Mesendoderm (in vitro differentiated cells): Measurements from ENCODE around the gene FNIP1.

Source experiments
- DNase-seq: peaks from one replicate; pipeline ENCODE4 v3.0.0; 2013
- H2AK5ac ChIP-seq: 2 replicates; pipeline ENCODE4 v1.6.1; 2013; ENCODE audit warnings: low read length, inconsistent platforms
- H2BK120ac ChIP-seq: 2 replicates; pipeline ENCODE4 v1.6.1; 2013; ENCODE audit warnings: low read depth, mild to moderate bottlenecking, low read length, moderate library complexity, mixed read lengths
- H2BK15ac ChIP-seq: replicated peaks from 2 replicates; pipeline ENCODE4 v1.6.1; 2013; ENCODE audit warnings: low read depth, mild to moderate bottlenecking, moderate library complexity
- H2BK5ac ChIP-seq: 2 replicates; pipeline ENCODE4 v1.6.1; 2013; ENCODE audit warnings: low read length, inconsistent platforms
- H3K18ac ChIP-seq: 2 replicates; pipeline ENCODE4 v1.6.1; 2013; ENCODE audit warnings: mild to moderate bottlenecking, low read length, mixed read lengths
- H3K23ac ChIP-seq: one replicate; pipeline ENCODE4 v1.6.1; 2013; ENCODE audit warnings: low read length
- H3K27ac ChIP-seq: 2 replicates; pipeline ENCODE4 v1.5.1; 2013; ENCODE audit warnings: low read depth, mild to moderate bottlenecking, inconsistent platforms, low read length, moderate library complexity
- H3K27me3 ChIP-seq: 2 replicates; pipeline ENCODE4 v1.6.1; 2013; ENCODE audit warnings: low read length, control low read depth, mild to moderate bottlenecking, inconsistent platforms; ENCODE audit not compliant: insufficient read depth, poor library complexity
- H3K36me3 ChIP-seq: 2 replicates; pipeline ENCODE4 v1.6.1; 2013; ENCODE audit warnings: low read length, inconsistent platforms; ENCODE audit not compliant: control insufficient read depth, insufficient read depth
- H3K4ac ChIP-seq: one replicate; pipeline ENCODE4 v1.6.1; 2013; ENCODE audit warnings: low read depth, mild to moderate bottlenecking, low read length, moderate library complexity
- H3K4me1 ChIP-seq: 2 replicates; pipeline ENCODE4 v1.6.1; 2013; ENCODE audit warnings: low read depth, low read length, inconsistent platforms; ENCODE audit not compliant: control insufficient read depth
- H3K4me2 ChIP-seq: 2 replicates; pipeline ENCODE4 v1.6.1; 2013; ENCODE audit warnings: low read length
- H3K4me3 ChIP-seq: 2 replicates; pipeline ENCODE4 v1.5.1; 2013; ENCODE audit warnings: mild to moderate bottlenecking, low read length
- H3K56ac ChIP-seq: one replicate; pipeline ENCODE4 v1.6.1; 2013; ENCODE audit warnings: low read length
- H3K79me1 ChIP-seq: 2 replicates; pipeline ENCODE4 v1.6.1; 2013; ENCODE audit warnings: low read length, inconsistent platforms
- H3K79me2 ChIP-seq: 2 replicates; pipeline ENCODE4 v1.6.1; 2013; ENCODE audit warnings: mild to moderate bottlenecking, low read length; ENCODE audit not compliant: control insufficient read depth, insufficient read depth
- H3K9ac ChIP-seq: 2 replicates; pipeline ENCODE4 v1.6.1; 2013; ENCODE audit warnings: low read length, inconsistent platforms
- H4K5ac ChIP-seq: one replicate; pipeline ENCODE4 v1.6.1; 2013; ENCODE audit warnings: low read length
- H4K8ac ChIP-seq: one replicate; pipeline ENCODE4 v1.6.1; 2013; ENCODE audit warnings: low read depth, mild to moderate bottlenecking, control low read depth, low read length, moderate library complexity
- WGBS: extraction: QIAGEN DNeasy Blood & Tissue Kit; methylation state at CpG from one replicate; pipeline ENCODE4 v1.1.7; 2013; ENCODE audit warnings: low lambda C conversion rate, missing lambda C conversion rate; ENCODE audit not compliant: insufficient coverage; ENCODE audit errors: extremely low coverage; 5-methylcytosine and 5-hydroxymethylcytosine counted together

The FNIP1 gene

DNA sequence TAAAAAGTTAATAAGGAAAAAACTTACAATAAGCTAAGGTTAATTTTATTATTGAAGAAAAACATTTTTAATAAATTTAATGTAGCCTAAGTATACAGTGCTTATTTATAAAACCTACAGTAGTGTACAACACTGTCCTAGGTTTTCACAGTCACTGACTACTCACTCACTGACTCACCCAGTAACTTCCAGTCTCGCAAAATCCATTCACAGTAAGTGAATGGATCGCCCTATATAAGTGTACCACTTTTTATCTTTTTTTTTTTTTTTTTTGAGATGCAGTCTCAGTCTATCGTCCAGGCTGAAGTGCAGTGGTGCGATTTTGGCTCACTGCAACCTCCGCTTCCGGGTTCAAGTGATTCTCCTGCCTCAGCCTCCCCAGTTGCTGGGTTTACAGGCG lies 47.7 kb downstream of the FNIP1 start:
- Histone ChIP-seq H3K4ac (no peak overlapping the region), H3K18ac (no peak overlapping the region), H3K56ac (no peak overlapping the region), H3K9ac (no peak overlapping the region), H3K4me1 (no peaks in the 10 kb centered on the region), H3K4me2 (no peak overlapping the region), H3K4me3 (no peak overlapping the region), H2AK5ac (no peak overlapping the region), H3K36me3 (no peaks in the 10 kb centered on the region), H2BK5ac (no peak overlapping the region), H4K5ac (no peak overlapping the region), H3K23ac (no peak overlapping the region), H3K27ac (no peak overlapping the region), H3K27me3 (no peaks in the 10 kb centered on the region), H2BK15ac (no peak overlapping the region), H3K79me2 (no peaks in the 10 kb centered on the region), H3K79me1 (peaks cover 4% of the 10 kb centered on the region), H2BK120ac (no peak overlapping the region), H4K8ac (no peak overlapping the region)
- no CpG with 5 or more reads among the region's 7 CpGs for WGBS
- DNase-seq = no peak

DNA sequence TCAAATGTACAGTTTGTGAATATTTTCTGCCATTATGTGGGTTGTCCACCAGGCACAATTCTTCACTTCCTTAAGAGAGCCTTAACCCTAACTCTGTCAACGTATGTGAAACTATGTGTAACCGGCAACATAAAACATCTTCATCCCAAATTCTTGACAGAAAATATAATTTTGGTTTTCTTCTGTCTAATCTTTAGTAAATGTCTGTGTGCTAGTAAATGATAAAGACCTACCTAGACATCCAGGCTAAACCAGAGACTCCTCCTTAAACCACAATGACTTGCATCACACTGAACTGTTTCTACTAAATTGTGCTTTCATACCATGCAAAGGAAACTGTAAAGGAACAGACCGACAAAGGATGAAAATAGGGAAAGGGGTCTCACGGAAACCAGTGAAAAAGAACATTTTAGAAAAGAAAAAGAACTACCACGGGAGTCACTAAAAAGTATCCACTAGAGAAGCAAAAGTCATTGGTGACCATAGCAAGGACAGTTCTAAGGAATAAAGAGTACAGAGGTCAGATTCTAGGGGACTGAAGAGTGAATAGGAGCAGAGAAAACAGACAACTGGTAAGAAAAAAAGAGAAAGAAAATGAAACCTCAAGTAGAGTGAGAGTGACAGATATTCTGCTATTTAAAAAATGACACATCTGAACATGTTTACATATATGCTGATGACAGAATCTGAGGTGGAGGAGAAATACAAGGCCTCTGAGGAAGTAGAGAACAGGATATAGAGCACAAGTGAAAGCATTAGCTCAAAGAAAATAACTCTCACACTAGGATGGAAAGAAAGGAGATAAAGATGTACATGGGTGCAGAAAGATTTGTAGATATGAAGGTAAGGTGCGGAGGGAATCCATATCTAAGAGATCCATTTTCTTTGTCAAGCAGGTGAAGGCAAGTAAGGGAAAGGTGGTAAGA lies 49.4 kb downstream of the FNIP1 start:
- Histone ChIP-seq H2AK5ac (no peak overlapping the region), H3K4me1 (no peaks in the 10 kb centered on the region), H2BK15ac (no peak overlapping the region), H3K4me2 (no peak overlapping the region), H3K79me1 (peaks cover 4% of the 10 kb centered on the region), H3K27ac (no peak overlapping the region), H3K9ac (no peak overlapping the region), H2BK120ac (no peak overlapping the region), H3K23ac (no peak overlapping the region), H3K27me3 (no peaks in the 10 kb centered on the region), H3K56ac (no peak overlapping the region), H4K8ac (no peak overlapping the region), H4K5ac (no peak overlapping the region), H3K4ac (no peak overlapping the region), H3K18ac (no peak overlapping the region), H3K4me3 (no peak overlapping the region), H3K79me2 (no peaks in the 10 kb centered on the region), H3K36me3 (no peaks in the 10 kb centered on the region), H2BK5ac (no peak overlapping the region)
- WGBS = no CpG with 5 or more reads among the region's 6 CpGs
- no peak for DNase-seq

DNA sequence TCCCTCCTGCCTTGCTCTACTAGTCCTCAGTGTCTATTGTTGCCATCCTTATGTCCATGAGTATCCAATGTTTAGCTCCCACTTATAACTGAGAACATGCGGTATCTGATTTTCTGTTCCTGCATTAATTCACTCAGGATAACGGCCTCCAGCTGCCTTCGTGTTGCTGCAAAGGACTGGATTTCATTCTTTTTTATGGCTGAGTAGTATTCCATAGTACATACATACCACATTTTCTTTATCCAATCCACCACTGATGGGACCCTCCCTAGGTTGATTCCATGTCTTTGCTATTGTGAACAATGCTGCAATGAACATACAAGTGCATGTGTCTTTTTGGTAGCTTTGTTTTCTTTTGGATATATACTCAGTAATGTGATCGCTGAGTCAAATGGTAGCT lies 50.4 kb downstream of the FNIP1 start:
- no peaks in the 10 kb centered on the region for H3K4me1 ChIP-seq
- H3K56ac ChIP-seq = no peak overlapping the region
- H2AK5ac ChIP-seq = no peak overlapping the region
- peaks cover 4% of the 10 kb centered on the region for H3K79me1 ChIP-seq
- H2BK15ac ChIP-seq = no peak overlapping the region
- no CpG with 5 or more reads among the region's 4 CpGs for WGBS
- H3K23ac ChIP-seq = no peak overlapping the region
- no peaks in the 10 kb centered on the region for H3K36me3 ChIP-seq
- no peak for DNase-seq
- H3K27ac ChIP-seq = no peak overlapping the region
- H3K4me2 ChIP-seq = no peak overlapping the region
- no peak overlapping the region for H3K18ac ChIP-seq
- H3K79me2 ChIP-seq = no peaks in the 10 kb centered on the region
- no peak overlapping the region for H2BK120ac ChIP-seq
- H3K9ac ChIP-seq = no peak overlapping the region
- no peak overlapping the region for H3K4ac ChIP-seq
- no peak overlapping the region for H2BK5ac ChIP-seq
- no peak overlapping the region for H3K4me3 ChIP-seq
- H4K8ac ChIP-seq = no peak overlapping the region
- H3K27me3 ChIP-seq = no peaks in the 10 kb centered on the region
- H4K5ac ChIP-seq = no peak overlapping the region

DNA sequence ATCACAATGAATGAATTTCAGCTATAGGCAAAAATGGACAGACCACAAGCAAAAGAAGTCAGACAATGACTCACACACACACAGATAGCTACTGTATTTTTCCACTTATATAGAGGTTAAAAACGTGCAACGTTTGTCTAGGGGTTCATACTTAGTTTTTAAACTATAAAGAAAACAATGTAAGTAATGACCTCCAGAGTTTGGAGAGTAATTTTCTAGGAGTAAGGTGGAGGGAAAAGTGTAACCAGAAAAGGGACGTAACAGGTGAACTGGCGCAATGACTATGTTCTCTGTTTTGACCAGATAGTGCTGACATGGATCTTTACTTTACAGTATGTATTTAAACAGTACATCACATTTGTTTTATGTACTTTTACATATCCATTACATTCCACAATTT lies 51.1 kb downstream of the FNIP1 start:
- no peak overlapping the region for H4K5ac ChIP-seq
- no peaks in the 10 kb centered on the region for H3K36me3 ChIP-seq
- no peak for DNase-seq
- H3K18ac ChIP-seq = no peak overlapping the region
- H3K4me2 ChIP-seq = no peak overlapping the region
- H3K79me1 ChIP-seq = peaks cover 4% of the 10 kb centered on the region
- H3K27ac ChIP-seq = no peak overlapping the region
- H3K4ac ChIP-seq = no peak overlapping the region
- H3K27me3 ChIP-seq = no peaks in the 10 kb centered on the region
- no peak overlapping the region for H3K9ac ChIP-seq
- H3K4me3 ChIP-seq = no peak overlapping the region
- H3K79me2 ChIP-seq = no peaks in the 10 kb centered on the region
- H3K23ac ChIP-seq = no peak overlapping the region
- no peak overlapping the region for H3K56ac ChIP-seq
- H3K4me1 ChIP-seq = no peaks in the 10 kb centered on the region
- H2AK5ac ChIP-seq = no peak overlapping the region
- no peak overlapping the region for H2BK120ac ChIP-seq
- no peak overlapping the region for H4K8ac ChIP-seq
- no CpG with 5 or more reads among the region's 4 CpGs for WGBS
- no peak overlapping the region for H2BK15ac ChIP-seq
- H2BK5ac ChIP-seq = no peak overlapping the region

DNA sequence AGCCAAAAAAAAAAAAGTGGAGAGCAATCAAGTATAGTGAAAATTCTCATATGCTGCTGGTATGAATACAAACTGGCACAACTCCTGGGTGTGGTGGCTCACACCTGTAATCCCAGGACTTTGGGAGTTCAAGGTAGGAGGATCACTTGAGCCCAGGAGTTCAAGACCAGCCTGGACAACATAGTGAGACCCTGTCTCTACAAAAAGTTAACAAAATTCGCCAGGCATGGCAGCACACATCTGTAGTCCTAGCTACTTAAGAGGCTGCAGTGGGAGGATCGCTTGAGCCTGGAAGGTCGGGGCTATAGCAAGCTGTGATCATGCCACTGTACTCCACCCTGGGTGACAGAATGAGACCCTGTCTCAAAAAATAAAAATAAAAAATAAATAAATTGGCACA lies 51.7 kb downstream of the FNIP1 start:
- H3K36me3 ChIP-seq = no peaks in the 10 kb centered on the region
- no CpG with 5 or more reads among the region's 3 CpGs for WGBS

DNA sequence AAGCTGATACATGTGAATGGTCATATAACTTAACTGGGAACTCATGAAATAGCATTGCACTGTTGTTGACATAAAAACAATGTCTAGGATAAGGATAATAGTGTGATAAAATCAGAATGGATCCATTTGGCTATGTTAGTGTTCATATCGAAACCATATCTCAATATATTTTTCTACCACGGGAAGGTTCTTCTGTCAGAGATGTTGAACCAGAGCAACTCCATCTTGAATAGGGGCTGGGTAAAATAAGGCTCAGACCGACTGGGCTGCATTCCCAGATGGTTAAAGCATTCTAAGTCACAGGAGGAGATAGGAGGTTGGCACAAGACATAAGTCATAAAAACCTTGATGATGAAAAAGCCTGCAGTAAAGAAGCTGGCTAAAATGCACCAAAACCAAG lies 56.3 kb downstream of the FNIP1 start:
- no peak overlapping the region for H3K56ac ChIP-seq
- no peaks in the 10 kb centered on the region for H3K36me3 ChIP-seq

More for the DNA sequence above, 51.7 kb downstream of the FNIP1 start:
- no peak overlapping the region for H3K9ac ChIP-seq
- no peak overlapping the region for H2AK5ac ChIP-seq
- H3K27me3 ChIP-seq = no peaks in the 10 kb centered on the region
- H3K18ac ChIP-seq = no peak overlapping the region
- H3K4me3 ChIP-seq = no peak overlapping the region
- no peak overlapping the region for H3K27ac ChIP-seq
- H2BK15ac ChIP-seq = no peak overlapping the region
- no peak overlapping the region for H4K5ac ChIP-seq
- H4K8ac ChIP-seq = no peak overlapping the region
- no peak overlapping the region for H3K4ac ChIP-seq
- no peak for DNase-seq
- no peak overlapping the region for H3K23ac ChIP-seq
- peaks cover 4% of the 10 kb centered on the region for H3K79me1 ChIP-seq
- no peaks in the 10 kb centered on the region for H3K79me2 ChIP-seq
- H3K56ac ChIP-seq = no peak overlapping the region
- no peaks in the 10 kb centered on the region for H3K4me1 ChIP-seq
- no peak overlapping the region for H2BK120ac ChIP-seq
- no peak overlapping the region for H2BK5ac ChIP-seq
- no peak overlapping the region for H3K4me2 ChIP-seq

More for the DNA sequence above, 56.3 kb downstream of the FNIP1 start:
- H3K9ac ChIP-seq = no peak overlapping the region
- WGBS = no CpG with 5 or more reads among the region's 3 CpGs
- H3K27me3 ChIP-seq = no peaks in the 10 kb centered on the region
- no peak overlapping the region for H3K27ac ChIP-seq
- H2BK15ac ChIP-seq = no peak overlapping the region
- DNase-seq = no peak
- no peak overlapping the region for H4K5ac ChIP-seq
- H3K79me2 ChIP-seq = no peaks in the 10 kb centered on the region
- no peak overlapping the region for H3K18ac ChIP-seq
- H2BK120ac ChIP-seq = no peak overlapping the region
- no peak overlapping the region for H4K8ac ChIP-seq
- H3K4me2 ChIP-seq = no peak overlapping the region
- no peaks in the 10 kb centered on the region for H3K4me1 ChIP-seq
- H3K79me1 ChIP-seq = no peaks in the 10 kb centered on the region
- no peak overlapping the region for H2AK5ac ChIP-seq
- no peak overlapping the region for H3K4ac ChIP-seq
- no peak overlapping the region for H2BK5ac ChIP-seq
- no peak overlapping the region for H3K23ac ChIP-seq
- H3K4me3 ChIP-seq = no peak overlapping the region
